SK-N-MC (cell line): ENCODE data around the gene RSRC1.

Experiments
- EZH2 ChIP-seq: fragments of 200-600 bp; sonication (generic); IDR thresholded peaks from one replicate; pipeline ENCODE4 v1.6.1; 2017; ENCODE audit warnings: antibody characterized with exemption
- FOXP2 ChIP-seq: optimal IDR thresholded peaks from 2 replicates; pipeline ENCODE3; 2011; ENCODE audit warnings: mild to moderate bottlenecking, moderate library complexity; ENCODE audit not compliant: insufficient read depth; ENCODE audit errors: extremely low read length, control extremely low read depth
- POLR2AphosphoS5 ChIP-seq: IDR thresholded peaks from 2 replicates; pipeline ENCODE4 v1.6.1; 2012; ENCODE audit warnings: mild to moderate bottlenecking, low read depth, low read length, borderline replicate concordance

GRCh38 chr3:158248261-158248660, 138.4 kb downstream of the RSRC1 start:
- TF ChIP-seq EZH2 (no peak), POLR2AphosphoS5 (no peak), FOXP2 (no peak)
